GM18502 (cell line): ENCODE results near the gene ADAT1.

ENCODE experiments used
- ATAC-seq: cut with Tn5 transposase; IDR thresholded peaks from one replicate; pipeline ENCODE4 v1.9.1; 2021; ENCODE audit warnings: mild to moderate bottlenecking; ENCODE audit not compliant: unreplicated experiment, poor library complexity

Gene ADAT1

GRCh38 chr16:75579281-75579834, 43.7 kb downstream of the ADAT1 start:
- no peak for ATAC-seq

GRCh38 chr16:75578725-75579124, 44.4 kb downstream of the ADAT1 start:
- ATAC-seq, result no peak

- no peak for ATAC-seq
Measured at GRCh38 chr16:75578212-75578611, 44.9 kb downstream of the ADAT1 start.

- ATAC-seq, result peak; percentile 61
Measured at GRCh38 chr16:75576384-75576811, 46.7 kb downstream of the ADAT1 start.

GRCh38 chr16:75575958-75576357, 47.1 kb downstream of the ADAT1 start:
- peak; percentile 1 for ATAC-seq

GRCh38 chr16:75573955-75574354, 49.1 kb downstream of the ADAT1 start:
- ATAC-seq, result no peak

GRCh38 chr16:75572864-75573542, 50.1 kb downstream of the ADAT1 start:
- no peak for ATAC-seq

GRCh38 chr16:75570396-75571065, 52.5 kb downstream of the ADAT1 start:
- no peak for ATAC-seq

GRCh38 chr16:75567911-75568310, 55.2 kb downstream of the ADAT1 start:
- no peak for ATAC-seq

GRCh38 chr16:75566758-75567255, 56.3 kb downstream of the ADAT1 start:
- ATAC-seq, result peak; percentile 3

GRCh38 chr16:75566040-75566757, 56.9 kb downstream of the ADAT1 start, which contains the start of gene GABARAPL2:
GABARAPL2 (plus strand) TSS chr16:75566379; CDS start chr16:75566487, 108 bp downstream.
- ATAC-seq, result peak; percentile 73

GRCh38 chr16:75565640-75566039, 57.4 kb downstream of the ADAT1 start:
- no peak for ATAC-seq

- no peak for ATAC-seq
Measured at GRCh38 chr16:75559564-75560372, 63.3 kb downstream of the ADAT1 start.

- ATAC-seq, result no peak
Measured at GRCh38 chr16:75558846-75559401, 64.2 kb downstream of the ADAT1 start.

- ATAC-seq, result no peak
Measured at GRCh38 chr16:75556431-75556950, 66.6 kb downstream of the ADAT1 start.

- ATAC-seq, result peak; percentile 97
Measured at GRCh38 chr16:75555707-75556430, 67.2 kb downstream of the ADAT1 start, which contains the start of gene TMEM231. TMEM231 (minus strand) TSS chr16:75556252; CDS start chr16:75556209, 43 bp downstream.

- peak; percentile 33 for ATAC-seq
Measured at GRCh38 chr16:75555213-75555706, 67.8 kb downstream of the ADAT1 start.

GRCh38 chr16:75552951-75553350, 70.1 kb downstream of the ADAT1 start:
- ATAC-seq, result no peak
